Rectal smooth muscle tissue (tissue), 1 donor: Measurements from ENCODE around the gene TRIM14.
"Not testable (repeated sequence)": the region's sequence is repeated elsewhere in the genome, so short reads cannot be mapped to it uniquely, and the experiment has no call there.

ENCODE experiments used
- H3K27ac ChIP-seq: one replicate; pipeline ENCODE4 v1.7.0; 2013; ENCODE audit warnings: low read depth, low read length, inconsistent platforms
- H3K27me3 ChIP-seq: one replicate; pipeline ENCODE4 v1.7.0; 2013; ENCODE audit warnings: low read length; ENCODE audit not compliant: control insufficient read depth, insufficient read depth
- H3K36me3 ChIP-seq: one replicate; pipeline ENCODE4 v1.7.0; 2013; ENCODE audit warnings: low read length; ENCODE audit not compliant: control insufficient read depth, insufficient read depth
- H3K4me1 ChIP-seq: one replicate; pipeline ENCODE4 v1.7.0; 2013; ENCODE audit warnings: low read length; ENCODE audit not compliant: control insufficient read depth, insufficient read depth
- H3K4me3 ChIP-seq: one replicate; pipeline ENCODE4 v1.7.0; 2013; ENCODE audit warnings: low read length
- H3K9ac ChIP-seq: one replicate; pipeline ENCODE4 v1.7.0; 2013; ENCODE audit warnings: low read length

The TRIM14 gene

GRCh38 chr9:98021306-98022040, 97.5 kb downstream of the TRIM14 start:
- Histone ChIP-seq H3K9ac (no peak overlapping the region), H3K27ac (no peak overlapping the region), H3K27me3 (no peaks in the 10 kb centered on the region), H3K4me3 (no peak overlapping the region), H3K36me3 (peaks cover 5% of the 10 kb centered on the region), H3K4me1 (no peaks in the 10 kb centered on the region)

- Histone ChIP-seq H3K36me3 (peaks cover 11% of the 10 kb centered on the region), H3K27me3 (no peaks in the 10 kb centered on the region), H3K27ac (no peak overlapping the region), H3K4me1 (no peaks in the 10 kb centered on the region), H3K4me3 (no peak overlapping the region), H3K9ac (no peak overlapping the region)
Measured at GRCh38 chr9:98020476-98021145, 98.4 kb downstream of the TRIM14 start.

- H3K27me3 ChIP-seq, H3K4me1 ChIP-seq, H3K4me3 ChIP-seq, H3K27ac ChIP-seq, H3K9ac ChIP-seq: not testable (repeated sequence)
- peaks cover 13% of the 10 kb centered on the region for H3K36me3 ChIP-seq
Measured at GRCh38 chr9:98019869-98020268, 99.2 kb downstream of the TRIM14 start.
